Measurements from ENCODE around the gene CFAP52.

DNA sequence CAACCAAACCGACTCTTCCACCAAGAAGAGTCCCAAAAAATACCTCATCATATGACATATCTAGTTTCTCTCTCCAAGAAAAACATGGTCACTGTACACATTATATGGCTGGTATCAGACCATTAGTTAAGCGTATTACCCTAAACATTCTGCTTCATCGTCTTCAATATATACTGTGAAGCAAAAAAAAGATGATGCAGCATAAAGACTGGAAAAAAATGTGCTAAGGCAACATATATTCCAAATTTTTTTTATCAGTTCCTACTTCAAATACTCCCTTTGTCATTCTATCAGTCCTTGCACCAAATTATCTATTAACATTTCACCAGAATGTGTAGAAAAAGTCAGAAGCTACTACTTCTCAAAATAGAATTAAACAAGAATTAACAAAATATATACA lies 43.7 kb upstream of the CFAP52 start:
- TF ChIP-seq POLR2AphosphoS5 (IDR thresholded peaks at IDR 0.05) (no peak), POLR2A (IDR thresholded peaks at IDR 0.05) (no peak)

All from spleen (tissue), 3 donors.